Measurements from ENCODE around the gene TUBB4A. TPM values are rescaled to one million over a fixed set of nuclear protein-coding genes. Genes with fewer than 3 reads are reported as not detected.
A peak's percentile ranks its signal among the peaks of the same experiment; 100 is the strongest.

The TUBB4A gene
- total RNA-seq, 1 donor from 2014 or later, result 2.4 TPM

DNA sequence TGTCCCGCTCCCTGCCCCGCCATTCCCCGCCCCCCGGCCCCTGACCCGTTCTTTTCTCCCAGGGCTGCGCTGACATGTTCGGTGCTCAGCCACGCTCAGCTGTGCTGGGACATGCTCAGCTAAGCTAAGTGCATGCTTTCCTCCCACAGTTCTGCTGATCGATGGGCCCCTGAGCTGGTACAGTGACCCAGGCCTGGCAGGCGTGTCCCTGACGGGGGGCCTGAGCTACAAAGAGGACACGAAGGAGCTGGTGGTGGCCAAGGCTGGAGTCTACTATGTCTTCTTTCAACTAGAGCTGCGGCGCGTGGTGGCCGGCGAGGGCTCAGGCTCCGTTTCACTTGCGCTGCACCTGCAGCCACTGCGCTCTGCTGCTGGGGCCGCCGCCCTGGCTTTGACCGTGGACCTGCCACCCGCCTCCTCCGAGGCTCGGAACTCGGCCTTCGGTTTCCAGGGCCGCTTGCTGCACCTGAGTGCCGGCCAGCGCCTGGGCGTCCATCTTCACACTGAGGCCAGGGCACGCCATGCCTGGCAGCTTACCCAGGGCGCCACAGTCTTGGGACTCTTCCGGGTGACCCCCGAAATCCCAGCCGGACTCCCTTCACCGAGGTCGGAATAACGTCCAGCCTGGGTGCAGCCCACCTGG, 32.5 kb upstream of the TUBB4A start:
- H3K9me3 Mint-ChIP-seq, result peaks cover 2% of the 10 kb centered on the region
- peak overlapping the region; percentile 77 for H3K4me2 ChIP-seq
- peaks cover 9% of the 10 kb centered on the region for H3F3A ChIP-seq (ENCODE audit: low read depth)
- H3K4me3 ChIP-seq, result peak overlapping the region; percentile 36
- H3K27me3 Mint-ChIP-seq (ENCODE audit: insufficient read depth, low read depth), result peaks cover 63% of the 10 kb centered on the region
- no peaks in the 10 kb centered on the region for H3K36me3 ChIP-seq
- peaks cover 11% of the 10 kb centered on the region for H4K20me1 ChIP-seq (ENCODE audit: low read depth)
- H3K9ac ChIP-seq, result no peak overlapping the region
- no peak overlapping the region for H3K27ac ChIP-seq
- H3K4me1 ChIP-seq, result peaks cover 9% of the 10 kb centered on the region
- H3K27ac Mint-ChIP-seq, result no peak overlapping the region
- peaks cover 67% of the 10 kb centered on the region for H3K27me3 ChIP-seq
- peak; percentile 53 for DNase-seq (ENCODE audit: low spot score)
- peaks cover 23% of the 10 kb centered on the region for H3K4me1 Mint-ChIP-seq
- TF ChIP-seq EZH2 (IDR thresholded peaks at IDR 0.05), result peak; percentile 55
- TF ChIP-seq EZH2phosphoT487 (IDR thresholded peaks at IDR 0.05), result no peak
- no peak overlapping the region for H2AFZ ChIP-seq (replicated peaks)
- no peaks in the 10 kb centered on the region for H3K79me2 ChIP-seq (ENCODE audit: low read depth)
- H3K4me3 Mint-ChIP-seq, result peak overlapping the region; percentile 68
- H3K36me3 Mint-ChIP-seq, result peaks cover 2% of the 10 kb centered on the region
- H3K9me3 ChIP-seq (ENCODE audit: low read depth), result peaks cover 5% of the 10 kb centered on the region

DNA sequence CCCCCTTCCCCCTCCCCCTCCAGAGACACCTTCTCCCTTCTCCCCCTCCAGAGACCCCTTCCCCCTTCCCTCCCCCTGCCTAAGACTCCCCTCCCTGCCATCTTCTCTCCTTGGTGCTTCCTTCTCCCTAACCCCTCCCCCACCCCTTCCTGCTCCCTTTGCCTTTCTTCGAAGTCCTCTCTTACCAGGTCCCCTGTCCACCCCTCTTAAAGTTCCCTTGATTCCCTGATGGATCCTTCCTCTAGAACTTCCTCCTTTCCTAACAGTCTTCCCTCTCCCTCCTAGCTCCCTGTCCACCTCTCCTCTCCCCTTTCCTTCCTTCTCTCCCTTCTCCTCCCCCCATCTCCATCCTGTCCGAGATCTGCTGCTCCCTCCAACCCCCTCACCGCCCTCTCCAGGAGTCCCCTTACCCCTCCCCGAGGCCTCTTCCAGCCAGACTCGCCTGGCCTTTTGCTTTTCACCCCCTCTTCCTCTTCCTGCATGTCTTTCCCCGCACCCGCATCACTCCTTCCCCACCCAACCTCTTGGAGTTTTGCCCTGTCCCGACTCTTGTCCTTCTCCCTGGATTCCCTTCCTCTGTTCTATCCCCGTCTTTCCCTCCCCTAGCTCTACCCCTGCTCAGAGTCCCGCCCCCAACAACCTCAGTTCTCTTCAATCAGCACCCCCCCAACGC, 31.8 kb upstream of the TUBB4A start:
- Mint-ChIP-seq H3K4me1 (peaks cover 25% of the 10 kb centered on the region), H3K27ac (no peak overlapping the region), H3K9me3 (peaks cover 2% of the 10 kb centered on the region), H3K4me3 (peak overlapping the region; percentile 63), H3K27me3 (ENCODE audit: insufficient read depth, low read depth) (peaks cover 66% of the 10 kb centered on the region), H3K36me3 (peaks cover 2% of the 10 kb centered on the region)
- no peak for DNase-seq (ENCODE audit: low spot score)
- no peak overlapping the region for H3K27ac ChIP-seq
- H3K9me3 ChIP-seq (ENCODE audit: low read depth), result peaks cover 5% of the 10 kb centered on the region
- no peaks in the 10 kb centered on the region for H3K36me3 ChIP-seq
- H3K4me1 ChIP-seq, result peaks cover 9% of the 10 kb centered on the region
- no peak for TF ChIP-seq EZH2 (IDR thresholded peaks at IDR 0.05)
- TF ChIP-seq, protein P1, sequence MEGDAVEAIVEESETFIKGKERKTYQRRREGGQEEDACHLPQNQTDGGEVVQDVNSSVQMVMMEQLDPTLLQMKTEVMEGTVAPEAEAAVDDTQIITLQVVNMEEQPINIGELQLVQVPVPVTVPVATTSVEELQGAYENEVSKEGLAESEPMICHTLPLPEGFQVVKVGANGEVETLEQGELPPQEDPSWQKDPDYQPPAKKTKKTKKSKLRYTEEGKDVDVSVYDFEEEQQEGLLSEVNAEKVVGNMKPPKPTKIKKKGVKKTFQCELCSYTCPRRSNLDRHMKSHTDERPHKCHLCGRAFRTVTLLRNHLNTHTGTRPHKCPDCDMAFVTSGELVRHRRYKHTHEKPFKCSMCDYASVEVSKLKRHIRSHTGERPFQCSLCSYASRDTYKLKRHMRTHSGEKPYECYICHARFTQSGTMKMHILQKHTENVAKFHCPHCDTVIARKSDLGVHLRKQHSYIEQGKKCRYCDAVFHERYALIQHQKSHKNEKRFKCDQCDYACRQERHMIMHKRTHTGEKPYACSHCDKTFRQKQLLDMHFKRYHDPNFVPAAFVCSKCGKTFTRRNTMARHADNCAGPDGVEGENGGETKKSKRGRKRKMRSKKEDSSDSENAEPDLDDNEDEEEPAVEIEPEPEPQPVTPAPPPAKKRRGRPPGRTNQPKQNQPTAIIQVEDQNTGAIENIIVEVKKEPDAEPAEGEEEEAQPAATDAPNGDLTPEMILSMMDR (IDR thresholded peaks at IDR 0.05), result no peak
- peak; percentile 31 for TF ChIP-seq EZH2phosphoT487 (IDR thresholded peaks at IDR 0.05)
- peaks cover 16% of the 10 kb centered on the region for H3F3A ChIP-seq (ENCODE audit: low read depth)
- H3K27me3 ChIP-seq, result peaks cover 74% of the 10 kb centered on the region
- no peaks in the 10 kb centered on the region for H3K79me2 ChIP-seq (ENCODE audit: low read depth)
- H3K4me3 ChIP-seq, result peak overlapping the region; percentile 36
- no peak overlapping the region for H2AFZ ChIP-seq (replicated peaks)
- H3K9ac ChIP-seq, result no peak overlapping the region
- H3K4me2 ChIP-seq, result peak overlapping the region; percentile 77
- H4K20me1 ChIP-seq (ENCODE audit: low read depth), result peaks cover 11% of the 10 kb centered on the region

DNA sequence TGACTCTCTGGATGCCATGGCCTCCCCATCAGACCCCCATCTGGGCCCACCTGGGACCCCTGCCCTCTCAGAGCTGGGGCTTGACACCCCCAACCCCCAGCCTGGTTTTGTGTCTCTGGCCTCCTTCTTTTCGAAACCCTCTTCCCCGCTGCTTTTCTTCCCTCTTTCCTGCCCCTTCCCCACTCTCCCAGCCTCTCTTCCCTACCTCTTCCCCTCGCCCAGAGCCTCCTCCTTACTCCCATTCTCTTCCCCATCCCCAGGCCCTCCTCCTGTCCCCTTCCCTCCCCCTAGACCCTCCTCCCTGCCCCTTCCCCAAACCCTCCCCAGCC, 30.9 kb upstream of the TUBB4A start:
- H3K27me3 ChIP-seq, result peaks cover 76% of the 10 kb centered on the region
- no peak overlapping the region for H3K27ac ChIP-seq
- peaks cover 64% of the 10 kb centered on the region for H3K27me3 Mint-ChIP-seq (ENCODE audit: insufficient read depth, low read depth)
- peaks cover 9% of the 10 kb centered on the region for H3K4me1 ChIP-seq
- H3K4me3 ChIP-seq, result peak overlapping the region; percentile 30
- peaks cover 2% of the 10 kb centered on the region for H3K9me3 Mint-ChIP-seq
- H3K4me1 Mint-ChIP-seq, result peaks cover 25% of the 10 kb centered on the region
- no peaks in the 10 kb centered on the region for H3K79me2 ChIP-seq (ENCODE audit: low read depth)
- H3K27ac Mint-ChIP-seq, result no peak overlapping the region
- H3K9ac ChIP-seq, result no peak overlapping the region
- peaks cover 2% of the 10 kb centered on the region for H3K36me3 Mint-ChIP-seq
- peak overlapping the region; percentile 39 for H3K4me3 Mint-ChIP-seq
- H3F3A ChIP-seq (ENCODE audit: low read depth), result peaks cover 21% of the 10 kb centered on the region
- no peaks in the 10 kb centered on the region for H3K36me3 ChIP-seq
- TF ChIP-seq, protein P1 (IDR thresholded peaks at IDR 0.05), result no peak
- no peak for TF ChIP-seq EZH2phosphoT487 (IDR thresholded peaks at IDR 0.05)
- no peak for TF ChIP-seq EZH2 (IDR thresholded peaks at IDR 0.05)
- H3K9me3 ChIP-seq (ENCODE audit: low read depth), result peaks cover 5% of the 10 kb centered on the region
- no peak overlapping the region for H2AFZ ChIP-seq (replicated peaks)
- H3K4me2 ChIP-seq, result peak overlapping the region; percentile 57
- H4K20me1 ChIP-seq (ENCODE audit: low read depth), result peaks cover 11% of the 10 kb centered on the region
- DNase-seq (ENCODE audit: low spot score), result no peak
